Measurements from ENCODE around the gene SDC1. TPM values are rescaled to one million over a fixed set of nuclear protein-coding genes. Genes with fewer than 3 reads are reported as not detected.
A peak's percentile ranks its signal among the peaks of the same experiment; 100 is the strongest.

SDC1 gene
- total and polyA plus RNA-seq, 2 of the 8 experiments (the other 6 are each of a cell fraction or from before 2014, with no cell fraction given), result 45.3 to 73.3 TPM

DNA sequence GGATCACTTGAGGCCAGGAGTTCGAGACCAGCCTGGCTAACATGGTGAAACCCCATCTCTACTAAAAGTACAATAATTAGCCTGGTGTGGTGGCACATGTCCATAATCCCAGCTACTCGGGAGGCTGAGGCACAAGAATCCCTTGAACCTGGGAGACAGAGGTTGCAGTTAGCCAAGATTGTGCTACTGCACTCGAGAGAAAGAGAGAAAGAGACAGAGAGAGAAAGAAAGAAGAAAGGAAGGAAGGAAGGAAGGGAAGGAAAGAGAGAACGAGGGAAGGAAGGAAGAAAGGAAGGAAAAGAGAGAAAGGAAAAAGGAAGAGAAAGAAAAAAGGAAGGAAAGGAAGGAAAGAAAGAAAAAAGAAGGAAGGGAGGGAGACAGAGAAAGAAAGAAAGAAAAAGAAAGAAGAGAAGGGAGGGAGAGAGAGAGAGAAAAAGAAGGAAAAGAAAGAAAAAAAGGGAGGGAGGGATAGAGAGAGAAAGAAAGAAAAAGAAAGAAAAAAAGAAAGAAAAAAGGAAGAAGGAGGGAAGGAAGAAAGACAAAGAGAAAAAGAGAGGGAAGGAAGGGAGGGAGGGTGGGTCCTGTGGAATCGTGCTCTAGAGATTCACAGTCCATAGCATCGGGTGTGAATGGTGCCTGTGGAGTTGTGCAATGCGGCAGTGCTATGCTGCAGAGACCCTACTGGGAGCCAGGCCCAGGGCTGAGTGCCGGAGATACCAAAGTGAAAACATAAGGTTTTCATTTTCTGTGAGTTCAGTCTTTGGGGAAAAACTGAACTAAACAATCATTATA, 4.6 kb upstream of the SDC1 start:
- Histone ChIP-seq H3K4me3 (ENCODE audit: extremely low read depth in 1 of 4, insufficient read depth in 2 of 4, low read depth in 3 of 4, low read length in 4 of 4) (no peak overlapping the region), H3K9me3 (ENCODE audit: insufficient read depth in 2 of 2, low read depth in 1 of 2, low read length in 1 of 2) (no peaks in the 10 kb centered on the region), H4K20me1 (replicated peaks in 1 of 2; ENCODE audit: control insufficient read depth in 1 of 2, insufficient read depth in 2 of 2, low read length in 2 of 2) (no peaks in the 10 kb centered on the region), H2BK15ac (ENCODE audit: low read length) (no peak overlapping the region), H3K4me2 (ENCODE audit: insufficient read depth in 1 of 2, low read depth in 2 of 2, low read length in 2 of 2) (no peak overlapping the region), H4K8ac (ENCODE audit: extremely low read depth, insufficient read depth, low read length) (no peak overlapping the region), H2AFZ (ENCODE audit: low read length) (no peak overlapping the region), H3K27me3 (replicated peaks in 1 of 4; ENCODE audit: control insufficient read depth in 3 of 4, extremely low read depth in 1 of 4, insufficient read depth in 3 of 4, low read length in 3 of 4) (peaks cover 0 to 7% (median 4%) of the 10 kb centered on the region in 4 experiments; a peak in 4 of 7 replicates), H3K27ac (ENCODE audit: low read depth, low read length) (no peak overlapping the region), H3K18ac (ENCODE audit: extremely low read depth, low read length) (no peak overlapping the region), H3K79me1 (ENCODE audit: low read depth, low read length) (no peaks in the 10 kb centered on the region), H3K23ac (ENCODE audit: insufficient read length) (no peak overlapping the region), H2BK12ac (ENCODE audit: low read depth, low read length) (no peak overlapping the region), H3K4ac (replicated peaks; ENCODE audit: insufficient read length, low read depth, low read length) (no peak overlapping the region), H3K23me2 (ENCODE audit: low read depth, low read length) (peaks cover 3% of the 10 kb centered on the region; the same call in 1 of the 2 replicates), H2BK120ac (replicated peaks; ENCODE audit: low read depth, low read length) (no peak overlapping the region), H2BK20ac (ENCODE audit: low read length) (no peak overlapping the region), H3K14ac (ENCODE audit: insufficient read length) (no peak overlapping the region), H3K4me1 (replicated peaks in 1 of 4; ENCODE audit: control insufficient read depth in 3 of 4, insufficient read depth in 4 of 4, low read length in 3 of 4) (peaks cover 5 to 15% (median 8%) of the 10 kb centered on the region in 4 experiments; a peak in 6 of 7 replicates), H3K9ac (replicated peaks in 1 of 4; ENCODE audit: extremely low read depth in 1 of 4, low read depth in 3 of 4, low read length in 3 of 4) (no peak overlapping the region), H4K91ac (replicated peaks; ENCODE audit: insufficient read length, low read length) (no peak overlapping the region), H4K5ac (ENCODE audit: insufficient read length, low read depth, low read length) (no peak overlapping the region), H3K56ac (replicated peaks; ENCODE audit: insufficient read length, low read depth, low read length) (no peak overlapping the region), H3K36me3 (ENCODE audit: control insufficient read depth in 2 of 4, insufficient read depth in 4 of 4, low read length in 3 of 4) (no peaks in the 10 kb centered on the region), H2AK5ac (ENCODE audit: low read depth, low read length) (no peak overlapping the region), H2BK5ac (ENCODE audit: low read depth, low read length) (no peak overlapping the region), H3K79me2 (ENCODE audit: control insufficient read depth in 1 of 2, insufficient read depth in 2 of 2, low read length in 2 of 2) (no peaks in the 10 kb centered on the region)
- no peak for TF ChIP-seq POLR2AphosphoS5 (IDR thresholded peaks at IDR 0.05; ENCODE audit: low read depth, low read length)
- TF ChIP-seq CEBPB (IDR thresholded peaks at IDR 0.05; ENCODE audit: low read depth, low read length), result 0 out of 2 replicates have a peak, but pooled peaks have one; percentile 30
- no peak for TF ChIP-seq RAD21 (IDR thresholded peaks at IDR 0.05 in 1 of 2, conservative IDR thresholded peaks at IDR 0.05 in 1 of 2; ENCODE audit: low read depth in 2 of 2, low read length in 2 of 2)
- no peak for TF ChIP-seq KDM4A (IDR thresholded peaks at IDR 0.05; ENCODE audit: low read depth, low read length, severe bottlenecking)
- TF ChIP-seq TBP (IDR thresholded peaks at IDR 0.05; ENCODE audit: low read depth, low read length), result no peak
- ChIA-PET POLR2A (ENCODE audit: partially characterized antibody) (no interaction called here), CTCF (ENCODE audit: partially characterized antibody) (interaction anchor here (1.2 to 6.8 kb wide), 3 partner anchors 9 to 125 kb away, joined by 3 to 63 read pairs (median 23); no protein-coding TSS in a partner anchor)
- peak in 1 of 2 experiments; percentile 14 for DNase-seq (ENCODE audit: low read depth in 1 of 2, low spot score in 2 of 2)
- 89% methylated on average over 6 of the region's 8 CpGs; no CpG with 5 or more reads in 1 of the 2 experiments for WGBS, 2 experiments (ENCODE audit: extremely low coverage in 1 of 2, insufficient coverage in 1 of 2, insufficient read length in 1 of 2, insufficient replicate concordance in 2 of 2, low coverage in 1 of 2, low lambda C conversion rate in 2 of 2, missing lambda C conversion rate in 1 of 2)
- no peak for FAIRE-seq
